ENCODE data around the gene PLAAT4.

PLAAT4 gene

GRCh38 chr11:63590024-63590788 is 53.6 kb downstream of the PLAAT4 start:
- no peak for DNase-seq (ENCODE audit: low read depth)
- no peak for TF ChIP-seq MAX (IDR thresholded peaks at IDR 0.05; ENCODE audit: low read depth, low read length)
- TF ChIP-seq, protein P1, sequence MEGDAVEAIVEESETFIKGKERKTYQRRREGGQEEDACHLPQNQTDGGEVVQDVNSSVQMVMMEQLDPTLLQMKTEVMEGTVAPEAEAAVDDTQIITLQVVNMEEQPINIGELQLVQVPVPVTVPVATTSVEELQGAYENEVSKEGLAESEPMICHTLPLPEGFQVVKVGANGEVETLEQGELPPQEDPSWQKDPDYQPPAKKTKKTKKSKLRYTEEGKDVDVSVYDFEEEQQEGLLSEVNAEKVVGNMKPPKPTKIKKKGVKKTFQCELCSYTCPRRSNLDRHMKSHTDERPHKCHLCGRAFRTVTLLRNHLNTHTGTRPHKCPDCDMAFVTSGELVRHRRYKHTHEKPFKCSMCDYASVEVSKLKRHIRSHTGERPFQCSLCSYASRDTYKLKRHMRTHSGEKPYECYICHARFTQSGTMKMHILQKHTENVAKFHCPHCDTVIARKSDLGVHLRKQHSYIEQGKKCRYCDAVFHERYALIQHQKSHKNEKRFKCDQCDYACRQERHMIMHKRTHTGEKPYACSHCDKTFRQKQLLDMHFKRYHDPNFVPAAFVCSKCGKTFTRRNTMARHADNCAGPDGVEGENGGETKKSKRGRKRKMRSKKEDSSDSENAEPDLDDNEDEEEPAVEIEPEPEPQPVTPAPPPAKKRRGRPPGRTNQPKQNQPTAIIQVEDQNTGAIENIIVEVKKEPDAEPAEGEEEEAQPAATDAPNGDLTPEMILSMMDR (IDR thresholded peaks at IDR 0.05; ENCODE audit: low read depth, low read length): no peak
- H3K4me3 ChIP-seq (ENCODE audit: low read depth, low read length): no peak overlapping the region

- peak; percentile 65 for DNase-seq (ENCODE audit: low read depth)
- no peak overlapping the region for H3K4me3 ChIP-seq (ENCODE audit: low read depth, low read length)
- TF ChIP-seq, protein P1 (IDR thresholded peaks at IDR 0.05; ENCODE audit: low read depth, low read length): peak; percentile 87
- no peak for TF ChIP-seq MYC (IDR thresholded peaks at IDR 0.05; ENCODE audit: low read depth, low read length)
Measured at GRCh38 chr11:63592975-63593395, 56.4 kb downstream of the PLAAT4 start.

- TF ChIP-seq MYC (IDR thresholded peaks at IDR 0.05; ENCODE audit: low read depth, low read length) (no peak), POLR2A (IDR thresholded peaks at IDR 0.05; ENCODE audit: extremely low read depth, insufficient read length) (no peak), MAX (IDR thresholded peaks at IDR 0.05; ENCODE audit: low read depth, low read length) (no peak)
- TF ChIP-seq, protein P1 (IDR thresholded peaks at IDR 0.05; ENCODE audit: low read depth, low read length): no peak
- no peak for DNase-seq (ENCODE audit: low read depth)
- H3K4me3 ChIP-seq (ENCODE audit: low read depth, low read length): no peak overlapping the region
Measured at GRCh38 chr11:63595296-63595695, 58.7 kb downstream of the PLAAT4 start.
